Measurements from ENCODE around the gene RAB38.

DNA sequence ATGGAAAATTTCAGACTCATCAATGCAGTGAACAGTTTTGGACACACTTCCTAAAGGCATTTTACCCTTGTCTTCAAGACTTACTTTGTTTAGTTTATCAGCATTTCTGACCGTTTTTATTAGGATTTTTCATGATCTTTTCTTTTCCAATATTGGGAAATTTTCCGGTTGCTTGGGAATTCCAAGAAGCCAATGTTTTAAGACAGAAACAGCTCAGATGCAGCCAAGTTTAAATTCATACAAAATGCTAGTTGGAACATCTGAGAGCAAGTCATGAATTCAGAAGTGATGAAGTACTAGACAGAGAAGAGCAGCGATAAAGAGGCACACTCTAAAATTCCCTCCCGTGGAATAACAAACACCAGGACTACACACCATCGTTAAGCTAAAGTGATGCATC lies 68.6 kb downstream of the RAB38 start:
- TF ChIP-seq GATA2 (IDR thresholded peaks at IDR 0.05; ENCODE audit: low read depth, low read length) (no peak), GATA3 (IDR thresholded peaks at IDR 0.05; ENCODE audit: low read depth, low read length) (no peak)
